ENCODE results near the gene HS6ST1.

Gene HS6ST1

GRCh38 chr2:128348701-128349100 is 30.0 kb upstream of the HS6ST1 start:
- DNase-seq (ENCODE audit: low read depth), result no peak

- no peak for DNase-seq (ENCODE audit: low read depth)
These were observed 29.3 kb upstream of the HS6ST1 start for GRCh38 chr2:128347701-128348539.

- no peak for DNase-seq (ENCODE audit: low read depth)
These were observed 28.5 kb upstream of the HS6ST1 start for GRCh38 chr2:128347171-128347558.

GRCh38 chr2:128346291-128347170 is 27.9 kb upstream of the HS6ST1 start:
- no peak for DNase-seq (ENCODE audit: low read depth)

- DNase-seq (ENCODE audit: low read depth), result no peak
These were observed 26.9 kb upstream of the HS6ST1 start for GRCh38 chr2:128345436-128346165.

GRCh38 chr2:128344101-128344500 is 25.4 kb upstream of the HS6ST1 start:
- DNase-seq (ENCODE audit: low read depth), result peak; percentile 18

GRCh38 chr2:128343459-128343858 is 24.8 kb upstream of the HS6ST1 start:
- no peak for DNase-seq (ENCODE audit: low read depth)

GRCh38 chr2:128342550-128342949 is 23.9 kb upstream of the HS6ST1 start:
- no peak for DNase-seq (ENCODE audit: low read depth)

- DNase-seq (ENCODE audit: low read depth), result no peak
These were observed 23.0 kb upstream of the HS6ST1 start for GRCh38 chr2:128341621-128342020.

GRCh38 chr2:128332091-128332634 is 13.5 kb upstream of the HS6ST1 start:
- no peak for DNase-seq (ENCODE audit: low read depth)

- DNase-seq (ENCODE audit: low read depth), result no peak
These were observed 11.9 kb upstream of the HS6ST1 start for GRCh38 chr2:128330583-128330982.

- no peak for DNase-seq (ENCODE audit: low read depth)
These were observed 10.9 kb upstream of the HS6ST1 start for GRCh38 chr2:128329607-128330006.

GRCh38 chr2:128327180-128327964 is 8.7 kb upstream of the HS6ST1 start:
- DNase-seq (ENCODE audit: low read depth), result no peak

- no peak for DNase-seq (ENCODE audit: low read depth)
These were observed 7.7 kb upstream of the HS6ST1 start for GRCh38 chr2:128326346-128326745.

GRCh38 chr2:128325611-128326181 is 7.0 kb upstream of the HS6ST1 start:
- no peak for DNase-seq (ENCODE audit: low read depth)

- DNase-seq (ENCODE audit: low read depth), result no peak
These were observed 6.3 kb upstream of the HS6ST1 start for GRCh38 chr2:128324897-128325410.

GRCh38 chr2:128324008-128324896 is 5.6 kb upstream of the HS6ST1 start:
- DNase-seq (ENCODE audit: low read depth), result no peak

GRCh38 chr2:128323555-128323931 is 4.9 kb upstream of the HS6ST1 start:
- no peak for DNase-seq (ENCODE audit: low read depth)

- DNase-seq (ENCODE audit: low read depth), result no peak
These were observed 4.3 kb upstream of the HS6ST1 start for GRCh38 chr2:128322715-128323554.
